OCI-LY3 (cell line): ENCODE data around the gene IRX3.

ENCODE experiments used
- H2AFZ ChIP-seq: fragments of 200-600, 300-600 bp; shearing (Covaris generic); 2 replicates; pipeline ENCODE4 v1.6.0; 2014; ENCODE audit warnings: antibody characterized with exemption, low read depth, low read length
- H3K27ac ChIP-seq: fragments of 200-600, 300-600 bp; sonication (generic); 2 replicates; pipeline ENCODE4 v1.5.1; 2014; ENCODE audit warnings: mild to moderate bottlenecking, low read length, moderate library complexity, mixed read lengths
- H3K27me3 ChIP-seq: fragments of 200-600, 300-600 bp; sonication (generic); 2 replicates; pipeline ENCODE4 v1.6.1; 2014; ENCODE audit warnings: low read depth, low read length, mixed read lengths
- H3K36me3 ChIP-seq: fragments of 200-600, 300-600 bp; sonication (generic); replicated peaks from 2 replicates; pipeline ENCODE3; 2014; ENCODE audit warnings: low read depth, low read length, mixed read lengths
- H3K4me1 ChIP-seq: fragments of 300-600, 200-600 bp; sonication (generic); 2 replicates; pipeline ENCODE4 v1.6.1; 2014; ENCODE audit warnings: low read length, mixed read lengths
- H3K4me2 ChIP-seq: fragments of 200-600, 300-600 bp; sonication (generic); 2 replicates; pipeline ENCODE4 v1.6.1; 2014; ENCODE audit warnings: low read length, mixed read lengths
- H3K4me3 ChIP-seq: fragments of 300-600, 200-600 bp; sonication (generic); 2 replicates; pipeline ENCODE4 v1.5.1; 2014; ENCODE audit warnings: antibody characterized with exemption, mild to moderate bottlenecking, low read length, moderate library complexity
- H3K79me2 ChIP-seq: fragments of 300-600, 200-600 bp; shearing (Covaris generic); 2 replicates; pipeline ENCODE4 v1.6.1; 2014; ENCODE audit warnings: mild to moderate bottlenecking, low read length, mixed read lengths
- H3K9ac ChIP-seq: fragments of 300-600, 200-600 bp; shearing (Covaris generic); 2 replicates; pipeline ENCODE4 v1.6.0; 2014; ENCODE audit warnings: mild to moderate bottlenecking, low read length, moderate library complexity
- H3K9me3 ChIP-seq: fragments of 200-600, 300-600 bp; shearing (Covaris generic); 2 replicates; pipeline ENCODE4 v1.6.1; 2014; ENCODE audit warnings: low read length, mixed read lengths; ENCODE audit not compliant: insufficient read depth
- H4K20me1 ChIP-seq: fragments of 200-600, 300-600 bp; sonication (generic); 2 replicates; pipeline ENCODE4 v1.6.1; 2016; ENCODE audit warnings: low read length, mixed read lengths; ENCODE audit not compliant: insufficient read depth
- EZH2phosphoT487 ChIP-seq: fragments of 200-600 bp; shearing (Covaris generic); IDR thresholded peaks from 2 replicates; pipeline ENCODE4 v1.6.1; 2018; ENCODE audit warnings: antibody characterized with exemption, mixed run types, low read depth
- TF ChIP-seq, protein P1 (sequence below): fragments of 200-600, 300-600 bp; sonication (generic); IDR thresholded peaks from 2 replicates; pipeline ENCODE4 v1.5.1; 2014; ENCODE audit warnings: antibody characterized with exemption, low read length, low read depth

IRX3 gene

DNA sequence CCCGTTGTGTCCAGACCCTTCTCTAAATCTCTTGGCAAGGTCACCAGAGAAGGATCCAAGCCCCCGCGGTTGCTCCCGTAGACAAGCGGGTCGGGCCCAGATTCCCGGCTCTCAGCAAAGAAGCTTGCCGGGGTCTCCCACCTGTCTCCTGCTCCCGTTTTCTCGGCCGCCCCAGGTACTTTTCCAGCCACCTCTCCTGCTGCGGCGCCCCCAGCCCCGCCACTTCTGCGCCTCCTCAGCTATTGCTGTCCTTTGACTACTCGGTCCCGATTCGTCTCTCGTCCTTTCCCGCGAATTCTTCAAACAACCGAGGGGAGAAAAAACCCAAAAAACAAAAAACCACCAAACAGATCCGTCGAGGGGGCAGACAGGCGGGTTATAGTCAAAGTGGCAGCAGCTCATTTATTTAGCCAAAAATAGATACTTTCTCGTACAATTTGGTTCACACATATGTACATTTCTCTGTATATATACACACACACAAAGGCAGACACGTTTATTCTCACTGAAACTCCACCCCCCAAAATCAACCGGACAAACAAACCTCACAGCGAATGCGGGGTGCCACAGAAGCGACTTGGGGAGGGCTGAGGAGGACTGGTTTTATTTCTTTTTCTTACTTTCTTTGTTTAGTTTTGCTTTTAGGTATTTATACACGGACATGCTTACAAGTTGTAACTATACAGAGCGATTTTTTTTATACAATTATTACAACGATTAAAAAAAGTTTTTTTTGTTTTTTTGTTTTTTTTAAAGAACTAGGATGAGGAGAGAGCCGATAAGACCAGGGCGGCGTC, 3.5 kb downstream of the IRX3 start:
- Histone ChIP-seq H3K36me3 (no peaks in the 10 kb centered on the region), H3K4me3 (no peak overlapping the region), H3K4me2 (no peak overlapping the region), H3K9ac (no peak overlapping the region), H3K27ac (no peak overlapping the region), H4K20me1 (no peaks in the 10 kb centered on the region), H3K79me2 (no peaks in the 10 kb centered on the region), H3K4me1 (no peaks in the 10 kb centered on the region), H3K27me3 (no peaks in the 10 kb centered on the region), H3K9me3 (no peaks in the 10 kb centered on the region), H2AFZ (no peak overlapping the region)
- no peak for TF ChIP-seq EZH2phosphoT487
- TF ChIP-seq, protein P1, sequence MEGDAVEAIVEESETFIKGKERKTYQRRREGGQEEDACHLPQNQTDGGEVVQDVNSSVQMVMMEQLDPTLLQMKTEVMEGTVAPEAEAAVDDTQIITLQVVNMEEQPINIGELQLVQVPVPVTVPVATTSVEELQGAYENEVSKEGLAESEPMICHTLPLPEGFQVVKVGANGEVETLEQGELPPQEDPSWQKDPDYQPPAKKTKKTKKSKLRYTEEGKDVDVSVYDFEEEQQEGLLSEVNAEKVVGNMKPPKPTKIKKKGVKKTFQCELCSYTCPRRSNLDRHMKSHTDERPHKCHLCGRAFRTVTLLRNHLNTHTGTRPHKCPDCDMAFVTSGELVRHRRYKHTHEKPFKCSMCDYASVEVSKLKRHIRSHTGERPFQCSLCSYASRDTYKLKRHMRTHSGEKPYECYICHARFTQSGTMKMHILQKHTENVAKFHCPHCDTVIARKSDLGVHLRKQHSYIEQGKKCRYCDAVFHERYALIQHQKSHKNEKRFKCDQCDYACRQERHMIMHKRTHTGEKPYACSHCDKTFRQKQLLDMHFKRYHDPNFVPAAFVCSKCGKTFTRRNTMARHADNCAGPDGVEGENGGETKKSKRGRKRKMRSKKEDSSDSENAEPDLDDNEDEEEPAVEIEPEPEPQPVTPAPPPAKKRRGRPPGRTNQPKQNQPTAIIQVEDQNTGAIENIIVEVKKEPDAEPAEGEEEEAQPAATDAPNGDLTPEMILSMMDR, result no peak

DNA sequence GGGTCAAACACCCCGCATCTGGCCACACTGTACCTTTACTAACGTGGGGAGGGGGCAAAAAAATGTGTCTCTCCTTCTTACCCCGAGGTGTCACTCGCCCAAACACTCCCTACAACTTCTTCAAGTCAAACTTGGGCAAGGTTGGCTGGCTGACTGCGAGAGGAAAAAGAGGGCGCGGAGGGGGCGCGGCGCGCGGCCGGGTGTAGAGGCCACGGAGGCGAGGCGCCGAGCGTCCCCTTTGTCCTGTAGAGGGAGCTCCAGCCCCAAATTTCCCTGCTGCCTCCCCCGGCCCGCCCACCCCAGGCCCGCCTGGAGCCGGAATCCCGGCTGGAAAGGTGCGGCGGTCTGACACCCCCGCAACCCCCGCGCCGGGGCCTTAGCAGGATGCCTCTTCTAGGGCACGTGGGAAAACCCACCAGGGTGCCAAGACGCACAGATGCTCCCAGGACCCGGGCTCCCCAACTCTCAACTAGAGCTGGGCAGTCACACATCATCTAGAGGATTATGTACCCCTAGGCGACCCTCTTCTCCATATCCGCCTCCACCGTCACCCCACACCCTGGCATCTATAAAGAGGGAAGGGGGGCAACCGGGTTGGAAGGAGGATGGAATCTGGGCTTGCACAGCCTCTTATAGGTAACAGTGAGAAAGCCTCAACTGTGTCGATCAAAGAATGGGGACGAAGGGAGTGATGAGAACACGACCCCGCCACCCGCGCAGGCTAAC, 4.2 kb downstream of the IRX3 start:
- Histone ChIP-seq H3K4me3 (no peak overlapping the region), H3K4me2 (no peak overlapping the region), H3K9ac (no peak overlapping the region), H3K4me1 (no peaks in the 10 kb centered on the region), H4K20me1 (no peaks in the 10 kb centered on the region), H3K79me2 (no peaks in the 10 kb centered on the region), H3K27me3 (no peaks in the 10 kb centered on the region), H2AFZ (no peak overlapping the region), H3K36me3 (no peaks in the 10 kb centered on the region), H3K27ac (no peak overlapping the region), H3K9me3 (no peaks in the 10 kb centered on the region)
- TF ChIP-seq, protein P1, result no peak
- TF ChIP-seq EZH2phosphoT487, result no peak

GRCh38 chr16:54281535-54282201, 4.9 kb downstream of the IRX3 start:
- Histone ChIP-seq H3K4me2 (no peak overlapping the region), H4K20me1 (no peaks in the 10 kb centered on the region), H2AFZ (no peak overlapping the region), H3K9ac (no peak overlapping the region), H3K4me3 (no peak overlapping the region), H3K9me3 (no peaks in the 10 kb centered on the region), H3K79me2 (no peaks in the 10 kb centered on the region), H3K27ac (no peak overlapping the region), H3K27me3 (no peaks in the 10 kb centered on the region), H3K4me1 (no peaks in the 10 kb centered on the region), H3K36me3 (no peaks in the 10 kb centered on the region)
- no peak for TF ChIP-seq EZH2phosphoT487
- TF ChIP-seq, protein P1, result no peak

- Histone ChIP-seq H3K27ac (no peak overlapping the region), H2AFZ (no peak overlapping the region), H3K9ac (no peak overlapping the region), H3K4me2 (no peak overlapping the region), H3K4me1 (no peaks in the 10 kb centered on the region), H3K79me2 (no peaks in the 10 kb centered on the region), H3K4me3 (no peak overlapping the region), H3K9me3 (no peaks in the 10 kb centered on the region), H3K36me3 (no peaks in the 10 kb centered on the region), H3K27me3 (no peaks in the 10 kb centered on the region), H4K20me1 (no peaks in the 10 kb centered on the region)
- no peak for TF ChIP-seq EZH2phosphoT487
- TF ChIP-seq, protein P1, result no peak
These were observed 5.8 kb downstream of the IRX3 start for GRCh38 chr16:54280751-54281150.
